Pancreas (tissue), 10 donors: Measurements from ENCODE around the gene CTDP1. TPM values are rescaled to one million over a fixed set of nuclear protein-coding genes. Genes with fewer than 3 reads are reported as not detected.

Experiments used
- ATAC-seq, 4 donors: fragments of 200-7000 bp; cut with Tn5 transposase; one replicate each; pipeline versions ENCODE4 v1.8.0 to v1.9.1; 2020; ENCODE audit warnings: mild to moderate bottlenecking in 4 of 4, moderate library complexity in 4 of 4
- DNase-seq, 6 donors: peaks; one replicate each; pipeline ENCODE4 v3.0.0-alpha.2; 2020
- FAIRE-seq: peaks from 2 replicates; lab custom pipeline; 2012; peaks lifted over from hg19 to GRCh38; lab: Jason Lieb, UNC
- H3K27ac ChIP-seq, 4 donors: fragments of 200-600 bp; sonication (generic); 1 replicate in 3 of 4; 2 replicates in 1 of 4; pipeline versions ENCODE4 v1.5.0 to v1.8.0; 2020
- H3K27me3 ChIP-seq, 4 donors: fragments of 200-600 bp; one replicate each; pipeline ENCODE4 v1.8.0; 2021
- H3K36me3 ChIP-seq, 3 donors: fragments of 200-600 bp; sonication (generic) in 1 of 3; one replicate each; pipeline versions ENCODE4 v1.5.0 to v1.8.0; 2020 to 2021
- H3K4me1 ChIP-seq, 3 donors: fragments of 200-600 bp; one replicate each; pipeline ENCODE4 v1.8.0; 2021
- H3K4me3 ChIP-seq, 4 donors: fragments of 200-600 bp; sonication (generic) in 2 of 4; one replicate each; pipeline versions ENCODE4 v1.5.0 to v1.8.0; 2020 to 2021
- H3K9me3 ChIP-seq, 4 donors: fragments of 200-600 bp; one replicate each; pipeline ENCODE4 v1.8.0; 2021
- CTCF ChIP-seq, 4 donors: fragments of 200-600 bp; sonication (generic) in 3 of 4; IDR thresholded peaks; one replicate each; pipeline versions ENCODE4 v1.5.0 to v1.8.0; 2021; ENCODE audit warnings: antibody characterized with exemption in 4 of 4
- WGBS, 2 donors: extraction: QIAGEN DNeasy Blood & Tissue Kit; methylation state at CpG; one replicate each; pipeline ENCODE4 v1.1.7; 2013; 5-methylcytosine and 5-hydroxymethylcytosine counted together
- intact Hi-C, 3 donors: fragments of 100-400 bp; cut with DNase I; formaldehyde crosslinking; loops; one replicate each; pipeline versions ENCODE4 v1.11.1 to v1.14.2; 2022
- polyA plus RNA-seq, 2 donors: library from polyadenylated mRNA; stranded (reverse); fragments of 200-250 nt; gene quantifications; one replicate each; pipeline ENCODE4 v1.2.3, GENCODE V29; 2013
- total RNA-seq, 6 donors: library from RNA; stranded (reverse); fragmentation: NEBNext Ultra II Directional in 4 of 6; extraction: Animal tissue kit (Norgen Biotek cat#: 25700) in 4 of 6; gene quantifications; one replicate each; pipeline versions ENCODE4 v1.2.1 to v1.2.4, GENCODE V29; 2021 to 2023
- donor health status: healthy with polysubstance abuse.
- donor health status: DM: no; HTN: no; CAD: no; lungs with moderate emphysema.
- donor health status: DM: no; HTN: no; CAD: no.
- donor health status: control.
- donor health status: control.
- donor health status: Bipolar disorder and iron deficiency.
- donor health status: DM: yes; HTN: yes; CAD: no.
- donor health status: DM: no; HTN: no; CAD: no.
- donor health status: DM: no; HTN: no; CAD: no.
- donor health status: DM: yes; HTN: yes; CAD: no.

CTDP1 gene
- total and polyA plus RNA-seq, 8 donors: 9.8 to 14.4 (median 10.5) TPM

- no peak overlapping the region for H3K27ac ChIP-seq
- FAIRE-seq: no peak
- TF ChIP-seq CTCF (IDR thresholded peaks at IDR 0.05): no peak
- intact Hi-C loops: no loop called here
- H3K4me3 ChIP-seq: no peak overlapping the region
- no peaks in the 10 kb centered on the region for H3K4me1 ChIP-seq
- no peaks in the 10 kb centered on the region for H3K9me3 ChIP-seq
- H3K36me3 ChIP-seq: peaks cover 0 to 21% (median under 1%) of the 10 kb centered on the region in 3 donors
- ATAC-seq: no peak
- no peaks in the 10 kb centered on the region for H3K27me3 ChIP-seq
- DNase-seq: no peak
- WGBS, 2 donors: 88 to 96% methylated on average over 14 of the region's 14 CpGs
Measured at GRCh38 chr18:79720359-79720733, 40.7 kb downstream of the CTDP1 start.

- no peaks in the 10 kb centered on the region for H3K4me1 ChIP-seq
- ATAC-seq: no peak
- intact Hi-C loops: no loop called here
- H3K27me3 ChIP-seq: no peaks in the 10 kb centered on the region
- H3K27ac ChIP-seq: no peak overlapping the region
- no peak overlapping the region for H3K4me3 ChIP-seq
- no peak for FAIRE-seq
- no peak for DNase-seq
- 96 to 97% methylated on average over 13 of the region's 13 CpGs for WGBS, 2 donors
- TF ChIP-seq CTCF (IDR thresholded peaks at IDR 0.05): no peak
- H3K36me3 ChIP-seq: peaks cover 0 to 10% (median 0%) of the 10 kb centered on the region in 3 donors
- H3K9me3 ChIP-seq: no peaks in the 10 kb centered on the region
Measured at GRCh38 chr18:79723036-79723435, 43.4 kb downstream of the CTDP1 start.

- no peak overlapping the region for H3K4me3 ChIP-seq
- FAIRE-seq: no peak
- peaks cover 0 to 8% (median 0%) of the 10 kb centered on the region in 3 donors for H3K36me3 ChIP-seq
- no peaks in the 10 kb centered on the region for H3K4me1 ChIP-seq
- no peak for DNase-seq
- intact Hi-C loops: no loop called here
- no peak overlapping the region for H3K27ac ChIP-seq
- no peak for TF ChIP-seq CTCF (IDR thresholded peaks at IDR 0.05)
- H3K27me3 ChIP-seq: no peaks in the 10 kb centered on the region
- H3K9me3 ChIP-seq: no peaks in the 10 kb centered on the region
- WGBS, 2 donors: 86% methylated on average over 11 of the region's 11 CpGs
- no peak for ATAC-seq
Measured at GRCh38 chr18:79723628-79724027, 44.0 kb downstream of the CTDP1 start.

GRCh38 chr18:79724299-79725080 lies 44.9 kb downstream of the CTDP1 start:
- no peak for DNase-seq
- Histone ChIP-seq H3K36me3 (peaks cover 0 to 15% (median 4%) of the 10 kb centered on the region in 3 donors), H3K27ac (no peak overlapping the region), H3K4me3 (no peak overlapping the region), H3K9me3 (no peaks in the 10 kb centered on the region), H3K4me1 (no peaks in the 10 kb centered on the region), H3K27me3 (no peaks in the 10 kb centered on the region)
- WGBS, 2 donors: 94 to 95% methylated on average over 15 of the region's 15 CpGs
- ATAC-seq: no peak
- no peak for FAIRE-seq
- TF ChIP-seq CTCF (IDR thresholded peaks at IDR 0.05): no peak
- intact Hi-C loops: no loop called here

GRCh38 chr18:79725486-79725885 lies 45.9 kb downstream of the CTDP1 start:
- no peaks in the 10 kb centered on the region for H3K9me3 ChIP-seq
- ATAC-seq: no peak
- intact Hi-C loops: no loop called here
- no peak overlapping the region for H3K27ac ChIP-seq
- no peak overlapping the region for H3K4me3 ChIP-seq
- no peaks in the 10 kb centered on the region for H3K4me1 ChIP-seq
- peaks cover 0 to 18% (median 8%) of the 10 kb centered on the region in 3 donors for H3K36me3 ChIP-seq
- no peak for DNase-seq
- TF ChIP-seq CTCF (IDR thresholded peaks at IDR 0.05): no peak
- H3K27me3 ChIP-seq: no peaks in the 10 kb centered on the region
- 91 to 95% methylated on average over 15 of the region's 15 CpGs for WGBS, 2 donors
- no peak for FAIRE-seq
